K562 (cell line): Measurements from ENCODE around the gene MED29. TPM values are rescaled to one million over a fixed set of nuclear protein-coding genes. Genes with fewer than 3 reads are reported as not detected.
A peak's percentile ranks its signal among the peaks of the same experiment; 100 is the strongest.

Experiments used
- CBX1 ChIP-seq: sonication (generic); IDR thresholded peaks from 2 replicates; pipeline ENCODE4 v1.6.1; 2016; ENCODE audit warnings: antibody characterized with exemption, low read depth, mild to moderate bottlenecking
- CBX5 ChIP-seq: IDR thresholded peaks from 2 replicates; pipeline ENCODE4 v1.6.1; 2014; ENCODE audit warnings: low read depth, borderline replicate concordance
- ILF3 ChIP-seq: fragments of 450-650 bp; IDR thresholded peaks from 2 replicates; pipeline ENCODE4 v1.6.1; 2018; ENCODE audit warnings: antibody characterized with exemption, mild to moderate bottlenecking, moderate library complexity, borderline replicate concordance
- KLF16 ChIP-seq: IDR thresholded peaks from 2 replicates; pipeline ENCODE4 v1.6.1; 2016; ENCODE audit warnings: antibody characterized with exemption
- MCM7 ChIP-seq, 2 experiments: fragments of 450-650 bp; IDR thresholded peaks; 2 replicates each; pipeline ENCODE4 v1.6.1; 2016 to 2018
- MTA2 ChIP-seq: fragments of 450-650 bp; IDR thresholded peaks from 2 replicates; pipeline ENCODE4 v1.6.1; 2016; ENCODE audit warnings: low read depth
- NRF1 ChIP-seq, 2 experiments: fragments of 450-650 bp; IDR thresholded peaks in 1 of 2; conservative IDR thresholded peaks in 1 of 2; 2 replicates each; pipeline ENCODE4 v1.6.1; 2014; ENCODE audit warnings: mild to moderate bottlenecking in 2 of 2
- NUFIP1 ChIP-seq: fragments of 450-650 bp; IDR thresholded peaks from 2 replicates; pipeline ENCODE4 v1.6.1; 2018; ENCODE audit not compliant: partially characterized antibody
- OTX1 ChIP-seq: fragments of 450-650 bp; formaldehyde crosslinking; IDR thresholded peaks from 2 replicates; pipeline ENCODE4 v1.4.0; 2022; ENCODE audit warnings: mild to moderate bottlenecking
- ZBTB1 ChIP-seq: sonication (generic); formaldehyde crosslinking; IDR thresholded peaks from 2 replicates; pipeline ENCODE4 v1.8.1; 2023; ENCODE audit warnings: missing genetic modification reagents, low read depth, mild to moderate bottlenecking, borderline replicate concordance
- ZNF445 ChIP-seq: fragments of 250-450 bp; sonication (Bioruptor Pico); IDR thresholded peaks from 2 replicates; pipeline ENCODE4 v1.4.0; 2020; ENCODE audit warnings: low read depth, mild to moderate bottlenecking, moderate library complexity
- ZNF695 ChIP-seq: fragments of 450-650 bp; formaldehyde crosslinking; IDR thresholded peaks from 2 replicates; pipeline ENCODE4 v1.4.0; 2020; ENCODE audit warnings: mild to moderate bottlenecking, moderate library complexity
- ZNF79 ChIP-seq: fragments of 250-450 bp; sonication (Bioruptor Pico); IDR thresholded peaks from 2 replicates; pipeline ENCODE4 v1.4.0; 2020; ENCODE audit warnings: low read depth, mild to moderate bottlenecking, moderate library complexity
- ZZZ3 ChIP-seq: fragments of 450-650 bp; IDR thresholded peaks from 2 replicates; pipeline ENCODE4 v1.6.1; 2016; ENCODE audit warnings: antibody characterized with exemption, mild to moderate bottlenecking, moderate library complexity
- polyA plus RNA-seq, 8 experiments: library from polyadenylated mRNA; depleted of rRNA in 4 of 8; stranded (reverse) in 5 of 8; unstranded in 3 of 8; fragments of >200 nt; fragmentation: Nextera tagmentation in 2 of 8; fragmentation: Illumina TruSeq in 1 of 8; extraction: Ambion mirVana in 2 of 8; extraction: Trizol in 1 of 8; gene quantifications; 2 replicates each; pipeline versions ENCODE4 v1.2.1 to v1.2.3, GENCODE V29; 2011 to 2014; ENCODE audit warnings: inconsistent platforms in 1 of 8, missing spikeins in 1 of 8
- total RNA-seq, 7 experiments: library from RNA; depleted of rRNA in 6 of 7; stranded (reverse); fragments of >200 nt in 6 of 7; fragmentation: Illumina TruSeq in 2 of 7; extraction: Trizol in 2 of 7; gene quantifications; 2 replicates each; pipeline versions ENCODE4 v1.2.1 to v1.2.3, GENCODE V29; 2011 to 2021; ENCODE audit warnings: low replicate concordance in 1 of 7
- TF ChIP-seq, protein P1 (sequence below): fragments of 450-650 bp; formaldehyde crosslinking; conservative IDR thresholded peaks from 2 replicates; pipeline ENCODE4 v1.4.0; 2022; ENCODE audit warnings: mild to moderate bottlenecking, missing genetic modification characterization
- TF ChIP-seq, protein P2 (sequence below): fragments of 250-450 bp; sonication (Bioruptor Pico); IDR thresholded peaks from 2 replicates; pipeline ENCODE4 v1.4.0; 2020
- TF ChIP-seq, protein P3 (sequence below): fragments of 450-650 bp; IDR thresholded peaks from 2 replicates; pipeline ENCODE4 v1.6.1; 2017; ENCODE audit warnings: mild to moderate bottlenecking, moderate library complexity
- TF ChIP-seq, protein P4 (sequence below): fragments of 450-650 bp; IDR thresholded peaks from 2 replicates; pipeline ENCODE4 v1.7.0; 2016; ENCODE audit warnings: borderline replicate concordance

Gene MED29
- total and polyA plus RNA-seq, 9 of the 15 experiments (the other 6 are each of a cell fraction or from before 2014, with no cell fraction given): 1.8 to 22.6 (median 12.4) TPM

DNA sequence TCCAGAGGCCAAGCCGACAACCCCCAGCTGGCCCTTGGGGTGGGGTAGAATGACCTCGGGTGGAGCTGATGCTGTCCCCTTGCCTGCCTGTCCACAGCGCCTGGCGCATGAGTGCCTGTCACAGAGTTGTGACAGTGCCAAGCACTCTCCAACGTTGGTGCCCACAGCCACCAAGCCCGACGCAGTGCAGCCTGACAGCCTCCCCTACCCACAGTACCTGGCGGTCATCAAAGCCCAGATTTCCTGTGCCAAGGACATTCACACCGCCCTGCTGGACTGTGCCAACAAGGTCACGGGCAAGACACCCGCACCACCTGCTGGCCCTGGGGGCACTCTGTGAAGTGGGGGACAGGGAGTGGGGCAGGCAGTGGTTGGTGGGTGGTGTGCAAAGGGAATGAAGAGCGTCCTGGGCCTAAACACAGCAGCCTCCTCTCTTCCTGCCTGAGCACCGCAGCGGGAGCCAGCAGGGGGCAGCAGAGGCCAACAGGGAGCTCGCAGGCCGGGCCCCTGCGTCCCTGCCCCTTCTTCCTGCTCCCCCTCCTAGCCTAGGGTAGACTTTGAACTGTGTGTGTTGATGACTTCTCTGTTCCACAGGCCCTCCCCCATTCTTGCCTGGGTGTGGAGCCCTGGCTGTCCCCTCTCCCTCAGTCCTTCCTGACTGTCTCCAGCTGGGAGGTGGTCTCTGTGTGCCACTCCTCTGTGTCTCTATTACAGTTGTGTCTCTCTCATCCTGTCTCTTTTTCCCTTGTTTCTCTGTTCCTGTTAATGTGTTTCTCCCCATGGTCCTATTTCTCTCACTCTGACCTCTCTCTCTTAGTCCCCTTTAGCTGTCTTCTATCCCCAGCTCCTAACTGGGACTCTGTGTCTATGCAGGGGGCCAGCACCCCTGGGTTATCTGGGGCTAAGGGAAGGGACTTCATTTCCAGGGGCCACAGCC lies 6.5 kb downstream of the MED29 start (continued):
- TF ChIP-seq NUFIP1 (no peak), ZNF695 (no peak), ZNF445 (no peak), KLF16 (no peak), ZBTB1 (CRISPR knock-in tag) (no peak; the same call in 1 of the 2 replicates), ILF3 (no peak), ZZZ3 (no peak), MTA2 (no peak), CBX1 (peak; percentile 79; the same call in 1 of the 2 replicates), OTX1 (no peak), NRF1 (conservative IDR thresholded peaks at IDR 0.05 in 1 of 2, IDR thresholded peaks at IDR 0.05 in 1 of 2) (no peak), ZNF79 (CRISPR knock-in tag) (no peak), CBX5 (no peak; the same call in 1 of the 2 replicates), MCM7 (IDR thresholded peaks at IDR 0.05) (no peak)
- TF ChIP-seq, protein P1, sequence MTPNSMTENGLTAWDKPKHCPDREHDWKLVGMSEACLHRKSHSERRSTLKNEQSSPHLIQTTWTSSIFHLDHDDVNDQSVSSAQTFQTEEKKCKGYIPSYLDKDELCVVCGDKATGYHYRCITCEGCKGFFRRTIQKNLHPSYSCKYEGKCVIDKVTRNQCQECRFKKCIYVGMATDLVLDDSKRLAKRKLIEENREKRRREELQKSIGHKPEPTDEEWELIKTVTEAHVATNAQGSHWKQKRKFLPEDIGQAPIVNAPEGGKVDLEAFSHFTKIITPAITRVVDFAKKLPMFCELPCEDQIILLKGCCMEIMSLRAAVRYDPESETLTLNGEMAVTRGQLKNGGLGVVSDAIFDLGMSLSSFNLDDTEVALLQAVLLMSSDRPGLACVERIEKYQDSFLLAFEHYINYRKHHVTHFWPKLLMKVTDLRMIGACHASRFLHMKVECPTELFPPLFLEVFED: 0 out of 2 replicates have a peak, but pooled peaks have one; percentile 4
- TF ChIP-seq, protein P2, sequence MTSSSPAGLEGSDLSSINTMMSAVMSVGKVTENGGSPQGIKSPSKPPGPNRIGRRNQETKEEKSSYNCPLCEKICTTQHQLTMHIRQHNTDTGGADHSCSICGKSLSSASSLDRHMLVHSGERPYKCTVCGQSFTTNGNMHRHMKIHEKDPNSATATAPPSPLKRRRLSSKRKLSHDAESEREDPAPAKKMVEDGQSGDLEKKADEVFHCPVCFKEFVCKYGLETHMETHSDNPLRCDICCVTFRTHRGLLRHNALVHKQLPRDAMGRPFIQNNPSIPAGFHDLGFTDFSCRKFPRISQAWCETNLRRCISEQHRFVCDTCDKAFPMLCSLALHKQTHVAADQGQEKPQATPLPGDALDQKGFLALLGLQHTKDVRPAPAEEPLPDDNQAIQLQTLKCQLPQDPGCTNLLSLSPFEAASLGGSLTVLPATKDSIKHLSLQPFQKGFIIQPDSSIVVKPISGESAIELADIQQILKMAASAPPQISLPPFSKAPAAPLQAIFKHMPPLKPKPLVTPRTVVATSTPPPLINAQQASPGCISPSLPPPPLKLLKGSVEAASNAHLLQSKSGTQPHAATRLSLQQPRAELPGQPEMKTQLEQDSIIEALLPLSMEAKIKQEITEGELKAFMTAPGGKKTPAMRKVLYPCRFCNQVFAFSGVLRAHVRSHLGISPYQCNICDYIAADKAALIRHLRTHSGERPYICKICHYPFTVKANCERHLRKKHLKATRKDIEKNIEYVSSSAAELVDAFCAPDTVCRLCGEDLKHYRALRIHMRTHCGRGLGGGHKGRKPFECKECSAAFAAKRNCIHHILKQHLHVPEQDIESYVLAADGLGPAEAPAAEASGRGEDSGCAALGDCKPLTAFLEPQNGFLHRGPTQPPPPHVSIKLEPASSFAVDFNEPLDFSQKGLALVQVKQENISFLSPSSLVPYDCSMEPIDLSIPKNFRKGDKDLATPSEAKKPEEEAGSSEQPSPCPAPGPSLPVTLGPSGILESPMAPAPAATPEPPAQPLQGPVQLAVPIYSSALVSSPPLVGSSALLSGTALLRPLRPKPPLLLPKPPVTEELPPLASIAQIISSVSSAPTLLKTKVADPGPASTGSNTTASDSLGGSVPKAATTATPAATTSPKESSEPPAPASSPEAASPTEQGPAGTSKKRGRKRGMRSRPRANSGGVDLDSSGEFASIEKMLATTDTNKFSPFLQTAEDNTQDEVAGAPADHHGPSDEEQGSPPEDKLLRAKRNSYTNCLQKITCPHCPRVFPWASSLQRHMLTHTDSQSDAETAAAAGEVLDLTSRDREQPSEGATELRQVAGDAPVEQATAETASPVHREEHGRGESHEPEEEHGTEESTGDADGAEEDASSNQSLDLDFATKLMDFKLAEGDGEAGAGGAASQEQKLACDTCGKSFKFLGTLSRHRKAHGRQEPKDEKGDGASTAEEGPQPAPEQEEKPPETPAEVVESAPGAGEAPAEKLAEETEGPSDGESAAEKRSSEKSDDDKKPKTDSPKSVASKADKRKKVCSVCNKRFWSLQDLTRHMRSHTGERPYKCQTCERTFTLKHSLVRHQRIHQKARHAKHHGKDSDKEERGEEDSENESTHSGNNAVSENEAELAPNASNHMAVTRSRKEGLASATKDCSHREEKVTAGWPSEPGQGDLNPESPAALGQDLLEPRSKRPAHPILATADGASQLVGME (CRISPR knock-in tag): no peak
- TF ChIP-seq, protein P3, sequence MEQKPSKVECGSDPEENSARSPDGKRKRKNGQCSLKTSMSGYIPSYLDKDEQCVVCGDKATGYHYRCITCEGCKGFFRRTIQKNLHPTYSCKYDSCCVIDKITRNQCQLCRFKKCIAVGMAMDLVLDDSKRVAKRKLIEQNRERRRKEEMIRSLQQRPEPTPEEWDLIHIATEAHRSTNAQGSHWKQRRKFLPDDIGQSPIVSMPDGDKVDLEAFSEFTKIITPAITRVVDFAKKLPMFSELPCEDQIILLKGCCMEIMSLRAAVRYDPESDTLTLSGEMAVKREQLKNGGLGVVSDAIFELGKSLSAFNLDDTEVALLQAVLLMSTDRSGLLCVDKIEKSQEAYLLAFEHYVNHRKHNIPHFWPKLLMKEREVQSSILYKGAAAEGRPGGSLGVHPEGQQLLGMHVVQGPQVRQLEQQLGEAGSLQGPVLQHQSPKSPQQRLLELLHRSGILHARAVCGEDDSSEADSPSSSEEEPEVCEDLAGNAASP: no peak
- TF ChIP-seq, protein P4, sequence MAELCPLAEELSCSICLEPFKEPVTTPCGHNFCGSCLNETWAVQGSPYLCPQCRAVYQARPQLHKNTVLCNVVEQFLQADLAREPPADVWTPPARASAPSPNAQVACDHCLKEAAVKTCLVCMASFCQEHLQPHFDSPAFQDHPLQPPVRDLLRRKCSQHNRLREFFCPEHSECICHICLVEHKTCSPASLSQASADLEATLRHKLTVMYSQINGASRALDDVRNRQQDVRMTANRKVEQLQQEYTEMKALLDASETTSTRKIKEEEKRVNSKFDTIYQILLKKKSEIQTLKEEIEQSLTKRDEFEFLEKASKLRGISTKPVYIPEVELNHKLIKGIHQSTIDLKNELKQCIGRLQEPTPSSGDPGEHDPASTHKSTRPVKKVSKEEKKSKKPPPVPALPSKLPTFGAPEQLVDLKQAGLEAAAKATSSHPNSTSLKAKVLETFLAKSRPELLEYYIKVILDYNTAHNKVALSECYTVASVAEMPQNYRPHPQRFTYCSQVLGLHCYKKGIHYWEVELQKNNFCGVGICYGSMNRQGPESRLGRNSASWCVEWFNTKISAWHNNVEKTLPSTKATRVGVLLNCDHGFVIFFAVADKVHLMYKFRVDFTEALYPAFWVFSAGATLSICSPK: 0 out of 2 replicates have a peak, but pooled peaks have one; percentile 67
